C1 segment of cervical spinal cord (tissue), 14 donors: ENCODE data around the gene HADHA.

Source experiments
- DNase-seq, 14 donors: peaks; one replicate each; lab custom pipeline; 2025; lab: John Stamatoyannopoulos, UW

HADHA gene

GRCh38 chr2:26141145-26141769 is 103.2 kb downstream of the HADHA start:
- DNase-seq, result no peak
